Measurements from ENCODE around the gene TRAPPC14. TPM values are rescaled to one million over a fixed set of nuclear protein-coding genes. Genes with fewer than 3 reads are reported as not detected.
A peak's percentile ranks its signal among the peaks of the same experiment; 100 is the strongest.

The TRAPPC14 gene
- polyA plus RNA-seq, 6 donors from 2014 or later: 2.0 to 9.1 (median 3.3) TPM

- Mint-ChIP-seq H3K9me3 (no peaks in the 10 kb centered on the region), H3K4me3 (peak overlapping the region; percentile 1 to 84 (median 78)), H3K4me1 (peaks cover 38 to 53% (median 46%) of the 10 kb centered on the region in 3 donors), H3K27ac (no peak overlapping the region), H3K36me3 (no peaks in the 10 kb centered on the region), H3K27me3 (peaks cover 43 to 51% (median 47%) of the 10 kb centered on the region in 3 donors)
- DNase-seq (no peak), ATAC-seq (ENCODE audit: low read depth in 2 of 2) (no peak)
Measured at GRCh38 chr7:100169147-100169850, 10.8 kb upstream of the TRAPPC14 start.

GRCh38 chr7:100167912-100168323, 9.4 kb upstream of the TRAPPC14 start:
- Mint-ChIP-seq H3K27ac (peak overlapping the region in 2 of 6 donors; percentile 5 to 28), H3K9me3 (no peaks in the 10 kb centered on the region), H3K27me3 (peaks cover 43 to 51% (median 47%) of the 10 kb centered on the region in 3 donors), H3K4me3 (peak overlapping the region; percentile 70 to 84 (median 80)), H3K4me1 (peaks cover 41 to 53% (median 49%) of the 10 kb centered on the region in 3 donors), H3K36me3 (no peaks in the 10 kb centered on the region)
- ATAC-seq (ENCODE audit: low read depth in 2 of 2) (peak; percentile 13 to 16), DNase-seq (no peak)

- no peak for ATAC-seq (ENCODE audit: low read depth in 2 of 2)
- Mint-ChIP-seq H3K4me1 (peaks cover 41 to 56% (median 53%) of the 10 kb centered on the region in 3 donors), H3K4me3 (peak overlapping the region; percentile 6 to 84 (median 76)), H3K9me3 (no peaks in the 10 kb centered on the region), H3K36me3 (no peaks in the 10 kb centered on the region), H3K27ac (peak overlapping the region in 1 of 6 donors; percentile 5), H3K27me3 (peaks cover 43 to 51% (median 47%) of the 10 kb centered on the region in 3 donors)
- DNase-seq: no peak
Measured at GRCh38 chr7:100166970-100167911, 8.7 kb upstream of the TRAPPC14 start.

- Mint-ChIP-seq H3K4me1 (peaks cover 36 to 54% (median 48%) of the 10 kb centered on the region in 3 donors), H3K27ac (no peak overlapping the region), H3K27me3 (peaks cover 43 to 51% (median 47%) of the 10 kb centered on the region in 3 donors), H3K4me3 (peak overlapping the region in 3 of 8 donors; percentile 50 to 80 (median 64)), H3K36me3 (no peaks in the 10 kb centered on the region), H3K9me3 (no peaks in the 10 kb centered on the region)
- ATAC-seq (ENCODE audit: low read depth in 2 of 2) (no peak), DNase-seq (no peak)
Measured at GRCh38 chr7:100166317-100166940, 7.9 kb upstream of the TRAPPC14 start.

- H3K9me3 Mint-ChIP-seq: no peaks in the 10 kb centered on the region
- H3K27ac Mint-ChIP-seq: peak overlapping the region in 1 of 6 donors; percentile 57
- H3K4me3 Mint-ChIP-seq: peak overlapping the region in 1 of 8 donors; percentile 67
- ATAC-seq (ENCODE audit: low read depth in 2 of 2) (no peak), DNase-seq (no peak)
- H3K27me3 Mint-ChIP-seq: peaks cover 31 to 34% (median 32%) of the 10 kb centered on the region in 3 donors
- peaks cover 26 to 44% (median 43%) of the 10 kb centered on the region in 3 donors for H3K4me1 Mint-ChIP-seq
- H3K36me3 Mint-ChIP-seq: no peaks in the 10 kb centered on the region
Measured at GRCh38 chr7:100163871-100164270, 5.3 kb upstream of the TRAPPC14 start.

- no peaks in the 10 kb centered on the region for H3K9me3 Mint-ChIP-seq
- peaks cover 18 to 40% (median 39%) of the 10 kb centered on the region in 3 donors for H3K4me1 Mint-ChIP-seq
- H3K36me3 Mint-ChIP-seq: no peaks in the 10 kb centered on the region
- peaks cover 23 to 26% (median 24%) of the 10 kb centered on the region in 3 donors for H3K27me3 Mint-ChIP-seq
- peak overlapping the region in 1 of 8 donors; percentile 42 for H3K4me3 Mint-ChIP-seq
- H3K27ac Mint-ChIP-seq: peak overlapping the region in 1 of 6 donors; percentile 57
- DNase-seq (no peak), ATAC-seq (ENCODE audit: low read depth in 2 of 2) (no peak)
Measured at GRCh38 chr7:100163006-100163531, 4.5 kb upstream of the TRAPPC14 start.

- Mint-ChIP-seq H3K27me3 (no peaks in the 10 kb centered on the region), H3K4me1 (peaks cover 17 to 51% (median 47%) of the 10 kb centered on the region in 3 donors), H3K4me3 (peak overlapping the region in 7 of 8 donors; percentile 78 to 92 (median 88)), H3K27ac (peak overlapping the region in 1 of 6 donors; percentile 75), H3K9me3 (no peaks in the 10 kb centered on the region), H3K36me3 (no peaks in the 10 kb centered on the region)
- no peak for DNase-seq
- no peak for ATAC-seq (ENCODE audit: low read depth in 2 of 2)
Measured at GRCh38 chr7:100160067-100160466, 1.5 kb upstream of the TRAPPC14 start.

- no peaks in the 10 kb centered on the region for H3K36me3 Mint-ChIP-seq
- peak overlapping the region; percentile 11 to 94 (median 81) for H3K27ac Mint-ChIP-seq
- no peaks in the 10 kb centered on the region for H3K9me3 Mint-ChIP-seq
- ATAC-seq (ENCODE audit: low read depth in 2 of 2): no peak
- H3K4me3 Mint-ChIP-seq: peak overlapping the region; percentile 78 to 93 (median 90)
- H3K27me3 Mint-ChIP-seq: no peaks in the 10 kb centered on the region
- peaks cover 16 to 54% (median 49%) of the 10 kb centered on the region in 3 donors for H3K4me1 Mint-ChIP-seq
- DNase-seq: no peak
Measured at GRCh38 chr7:100159099-100159623, 638 bp upstream of the TRAPPC14 start.

- Mint-ChIP-seq H3K4me1 (peaks cover 20 to 60% (median 54%) of the 10 kb centered on the region in 3 donors), H3K9me3 (no peaks in the 10 kb centered on the region), H3K4me3 (peak overlapping the region; percentile 78 to 92 (median 88)), H3K27me3 (no peaks in the 10 kb centered on the region), H3K36me3 (peaks cover under 1 to 3% of the 10 kb centered on the region in 2 donors), H3K27ac (peak overlapping the region; percentile 66 to 95 (median 89))
- ATAC-seq (ENCODE audit: low read depth in 2 of 2) (no peak), DNase-seq (no peak)
Measured at GRCh38 chr7:100157334-100158228, 942 bp downstream of the TRAPPC14 start.

GRCh38 chr7:100157069-100157333, 1.5 kb downstream of the TRAPPC14 start:
- H3K4me3 Mint-ChIP-seq: peak overlapping the region; percentile 78 to 92 (median 88)
- H3K36me3 Mint-ChIP-seq: peaks cover 5 to 8% of the 10 kb centered on the region in 2 donors
- H3K27me3 Mint-ChIP-seq: no peaks in the 10 kb centered on the region
- no peak for ATAC-seq (ENCODE audit: low read depth in 2 of 2)
- H3K27ac Mint-ChIP-seq: peak overlapping the region; percentile 76 to 95 (median 90)
- no peaks in the 10 kb centered on the region for H3K9me3 Mint-ChIP-seq
- no peak for DNase-seq
- H3K4me1 Mint-ChIP-seq: peaks cover 26 to 65% (median 59%) of the 10 kb centered on the region in 3 donors

GRCh38 chr7:100156331-100157068, 2.0 kb downstream of the TRAPPC14 start:
- Mint-ChIP-seq H3K27ac (peak overlapping the region; percentile 76 to 95 (median 90)), H3K36me3 (peaks cover 5 to 8% of the 10 kb centered on the region in 2 donors), H3K4me3 (peak overlapping the region; percentile 78 to 92 (median 88)), H3K9me3 (no peaks in the 10 kb centered on the region), H3K4me1 (peaks cover 26 to 70% (median 64%) of the 10 kb centered on the region in 3 donors), H3K27me3 (no peaks in the 10 kb centered on the region)
- DNase-seq (no peak), ATAC-seq (ENCODE audit: low read depth in 2 of 2) (peak; percentile 35 to 51)
